GM18861 (cell line): ENCODE results near the gene LYSMD1.
A peak's percentile ranks its signal among the peaks of the same experiment; 100 is the strongest.

Experiments
- ATAC-seq: cut with Tn5 transposase; IDR thresholded peaks from one replicate; pipeline ENCODE4 v1.9.1; 2021; ENCODE audit not compliant: unreplicated experiment

Gene LYSMD1

GRCh38 chr1:151175863-151176262, 10.2 kb upstream of the LYSMD1 start, which contains the start of gene TMOD4:
TMOD4 (minus strand) TSS chr1:151175981; CDS start chr1:151174875, 1,106 bp downstream.
- no peak for ATAC-seq

- ATAC-seq, result no peak
These were observed 9.5 kb upstream of the LYSMD1 start for GRCh38 chr1:151175041-151175741.

- ATAC-seq, result no peak
These were observed 5.5 kb upstream of the LYSMD1 start for GRCh38 chr1:151171190-151171589.

GRCh38 chr1:151167116-151167515, 1.4 kb upstream of the LYSMD1 start:
- no peak for ATAC-seq

- ATAC-seq, result no peak
These were observed 829 bp upstream of the LYSMD1 start for GRCh38 chr1:151166505-151166956.

- no peak for ATAC-seq
These were observed 393 bp downstream of the LYSMD1 start for GRCh38 chr1:151165281-151165737.

- ATAC-seq, result no peak
These were observed 896 bp downstream of the LYSMD1 start for GRCh38 chr1:151164732-151165280.

- ATAC-seq, result no peak
These were observed 6.3 kb downstream of the LYSMD1 start for GRCh38 chr1:151159373-151159772.

- no peak for ATAC-seq
These were observed 6.9 kb downstream of the LYSMD1 start for GRCh38 chr1:151158751-151159251.

- ATAC-seq, result no peak
These were observed 7.4 kb downstream of the LYSMD1 start for GRCh38 chr1:151158326-151158725.

- no peak for ATAC-seq
These were observed 8.6 kb downstream of the LYSMD1 start for GRCh38 chr1:151157067-151157531.

- peak; percentile 41 for ATAC-seq
These were observed 9.2 kb downstream of the LYSMD1 start, which contains the start of gene TNFAIP8L2 for GRCh38 chr1:151156515-151156819. TNFAIP8L2 (plus strand) TSS chr1:151156649; CDS start chr1:151158698, 2,049 bp downstream.

GRCh38 chr1:151147665-151148064, 18.0 kb downstream of the LYSMD1 start:
- no peak for ATAC-seq

GRCh38 chr1:151147132-151147503, 18.6 kb downstream of the LYSMD1 start:
- ATAC-seq, result no peak

- peak; percentile 93 for ATAC-seq
These were observed 19.1 kb downstream of the LYSMD1 start, which contains the start of gene SEMA6C for GRCh38 chr1:151146412-151147131. SEMA6C (minus strand) TSS chr1:151146631; CDS start chr1:151142621, 4,010 bp downstream.

- ATAC-seq, result no peak
These were observed 19.7 kb downstream of the LYSMD1 start for GRCh38 chr1:151146072-151146411.

GRCh38 chr1:151145304-151146071, 20.2 kb downstream of the LYSMD1 start:
- ATAC-seq, result no peak

- no peak for ATAC-seq
These were observed 21.0 kb downstream of the LYSMD1 start for GRCh38 chr1:151144474-151145303.

- no peak for ATAC-seq
These were observed 21.7 kb downstream of the LYSMD1 start for GRCh38 chr1:151143986-151144385.

- ATAC-seq, result no peak
These were observed 22.7 kb downstream of the LYSMD1 start for GRCh38 chr1:151143057-151143435.
